ENCODE data around the gene MED27. TPM values are rescaled to one million over a fixed set of nuclear protein-coding genes. Genes with fewer than 3 reads are reported as not detected.

Gene MED27
- total RNA-seq, 2 experiments from 2014 or later: 33.0 to 35.0 TPM

GRCh38 chr9:132004323-132004722, 75.3 kb downstream of the MED27 start:
- ChIA-PET POLR2A (interaction anchor here (0.6 kb wide), 1 partner anchor 325 kb away, joined by 3 read pairs; no protein-coding TSS in a partner anchor), CTCF (no interaction called here)

GRCh38 chr9:132003896-132004295, 75.8 kb downstream of the MED27 start:
- CTCF ChIA-PET: no interaction called here
- POLR2A ChIA-PET: interaction anchor here (0.6 kb wide), 1 partner anchor 326 kb away, joined by 3 read pairs; no protein-coding TSS in a partner anchor

GRCh38 chr9:132003319-132003704, 76.4 kb downstream of the MED27 start:
- CTCF ChIA-PET: no interaction called here
- POLR2A ChIA-PET: no interaction called here

GRCh38 chr9:132002643-132003318, 76.9 kb downstream of the MED27 start:
- CTCF ChIA-PET: no interaction called here
- POLR2A ChIA-PET: no interaction called here

- CTCF ChIA-PET: no interaction called here
- POLR2A ChIA-PET: no interaction called here
Observed at GRCh38 chr9:132001567-132001966, 78.1 kb downstream of the MED27 start.

- POLR2A ChIA-PET: interaction anchor here (0.6 kb wide), 1 partner anchor 115 kb away, joined by 4 read pairs; no protein-coding TSS in a partner anchor
- CTCF ChIA-PET: interaction anchor here (0.6 kb wide), 1 partner anchor 11 kb away, joined by 3 read pairs; no protein-coding TSS in a partner anchor
Observed at GRCh38 chr9:132000659-132001058, 79.0 kb downstream of the MED27 start.

GRCh38 chr9:131999692-132000551, 79.7 kb downstream of the MED27 start:
- ChIA-PET CTCF (interaction anchor here (0.6 to 1.4 kb wide), 3 partner anchors 12 to 236 kb away, joined by 3 to 4 read pairs (median 3); no protein-coding TSS in a partner anchor), POLR2A (no interaction called here)

- POLR2A ChIA-PET: no interaction called here
- CTCF ChIA-PET: interaction anchor here (0.9 kb wide), 1 partner anchor 235 kb away, joined by 3 read pairs; no protein-coding TSS in a partner anchor
Observed at GRCh38 chr9:131997779-131998178, 81.9 kb downstream of the MED27 start.

- CTCF ChIA-PET: interaction anchor here (0.6 to 0.9 kb wide), 2 partner anchors 234 to 362 kb away, joined by 3 to 4 read pairs; no protein-coding TSS in a partner anchor
- POLR2A ChIA-PET: no interaction called here
Observed at GRCh38 chr9:131997076-131997475, 82.6 kb downstream of the MED27 start.

GRCh38 chr9:131995382-131995781, 84.3 kb downstream of the MED27 start:
- ChIA-PET CTCF (interaction anchor here (0.5 kb wide), 1 partner anchor 16 kb away, joined by 3 read pairs; no protein-coding TSS in a partner anchor), POLR2A (no interaction called here)

- ChIA-PET POLR2A (no interaction called here), CTCF (no interaction called here)
Observed at GRCh38 chr9:131994364-131995125, 85.1 kb downstream of the MED27 start.

- ChIA-PET CTCF (no interaction called here), POLR2A (no interaction called here)
Observed at GRCh38 chr9:131992906-131993657, 86.6 kb downstream of the MED27 start.

GRCh38 chr9:131987232-131987631, 92.4 kb downstream of the MED27 start:
- CTCF ChIA-PET: interaction anchor here (0.7 kb wide), 1 partner anchor 849 kb away, joined by 3 read pairs; no protein-coding TSS in a partner anchor
- POLR2A ChIA-PET: no interaction called here

GRCh38 chr9:131986576-131986975, 93.1 kb downstream of the MED27 start:
- POLR2A ChIA-PET: no interaction called here
- CTCF ChIA-PET: interaction anchor here (0.7 kb wide), 1 partner anchor 849 kb away, joined by 3 read pairs; no protein-coding TSS in a partner anchor

- POLR2A ChIA-PET: no interaction called here
- CTCF ChIA-PET: no interaction called here
Observed at GRCh38 chr9:131986089-131986488, 93.6 kb downstream of the MED27 start.

- ChIA-PET POLR2A (no interaction called here), CTCF (no interaction called here)
Observed at GRCh38 chr9:131984564-131984963, 95.1 kb downstream of the MED27 start.

- CTCF ChIA-PET: no interaction called here
- POLR2A ChIA-PET: no interaction called here
Observed at GRCh38 chr9:131982671-131983239, 96.9 kb downstream of the MED27 start.

- CTCF ChIA-PET: no interaction called here
- POLR2A ChIA-PET: no interaction called here
Observed at GRCh38 chr9:131982102-131982501, 97.6 kb downstream of the MED27 start.
